Hepatocyte (in vitro differentiated cells): Measurements from ENCODE around the gene XRCC2.

Source experiments
- EZH2phosphoT487 ChIP-seq: fragments of 200-600 bp; sonication (generic); IDR thresholded peaks from one replicate; pipeline ENCODE4 v1.6.1; 2018; ENCODE audit warnings: antibody characterized with exemption, mild to moderate bottlenecking, low read depth, moderate library complexity; ENCODE audit not compliant: unreplicated experiment, severe bottlenecking
- TF ChIP-seq, protein P1 (sequence below): fragments of 200-600 bp; sonication (generic); IDR thresholded peaks from 2 replicates; pipeline ENCODE4 v1.5.1; 2016; ENCODE audit warnings: antibody characterized with exemption, mild to moderate bottlenecking; ENCODE audit not compliant: poor library complexity

DNA sequence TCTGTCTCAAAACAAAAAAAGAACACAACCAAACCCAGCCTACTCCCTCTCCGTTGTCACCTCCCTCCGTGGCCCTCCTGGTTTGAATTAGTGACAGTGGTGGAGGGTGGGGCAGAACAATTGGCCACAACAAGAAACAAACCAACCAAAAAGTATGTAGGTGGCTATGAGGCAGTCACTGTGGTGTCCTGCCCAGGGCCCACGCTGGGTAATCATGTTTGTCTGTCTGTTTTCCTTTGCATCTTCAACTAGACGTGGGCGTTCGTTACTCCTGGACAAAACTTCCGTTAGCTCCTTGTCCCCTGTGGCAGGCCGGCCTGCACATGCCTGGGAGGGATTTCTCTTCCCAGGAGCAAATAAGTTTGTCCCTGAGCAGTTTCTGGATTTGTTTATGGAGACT, 78.4 kb downstream of the XRCC2 start:
- TF ChIP-seq, protein P1, sequence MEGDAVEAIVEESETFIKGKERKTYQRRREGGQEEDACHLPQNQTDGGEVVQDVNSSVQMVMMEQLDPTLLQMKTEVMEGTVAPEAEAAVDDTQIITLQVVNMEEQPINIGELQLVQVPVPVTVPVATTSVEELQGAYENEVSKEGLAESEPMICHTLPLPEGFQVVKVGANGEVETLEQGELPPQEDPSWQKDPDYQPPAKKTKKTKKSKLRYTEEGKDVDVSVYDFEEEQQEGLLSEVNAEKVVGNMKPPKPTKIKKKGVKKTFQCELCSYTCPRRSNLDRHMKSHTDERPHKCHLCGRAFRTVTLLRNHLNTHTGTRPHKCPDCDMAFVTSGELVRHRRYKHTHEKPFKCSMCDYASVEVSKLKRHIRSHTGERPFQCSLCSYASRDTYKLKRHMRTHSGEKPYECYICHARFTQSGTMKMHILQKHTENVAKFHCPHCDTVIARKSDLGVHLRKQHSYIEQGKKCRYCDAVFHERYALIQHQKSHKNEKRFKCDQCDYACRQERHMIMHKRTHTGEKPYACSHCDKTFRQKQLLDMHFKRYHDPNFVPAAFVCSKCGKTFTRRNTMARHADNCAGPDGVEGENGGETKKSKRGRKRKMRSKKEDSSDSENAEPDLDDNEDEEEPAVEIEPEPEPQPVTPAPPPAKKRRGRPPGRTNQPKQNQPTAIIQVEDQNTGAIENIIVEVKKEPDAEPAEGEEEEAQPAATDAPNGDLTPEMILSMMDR, result no peak
- no peak for TF ChIP-seq EZH2phosphoT487
